GM21737 (cell line): ENCODE results near the gene FAM120B.
"Not testable (repeated sequence)": the region's sequence is repeated elsewhere in the genome, so short reads cannot be mapped to it uniquely, and the experiment has no call there.

ENCODE experiments used
- ATAC-seq: cut with Tn5 transposase; IDR thresholded peaks from one replicate; pipeline ENCODE4 v1.9.1; 2021; ENCODE audit warnings: mild to moderate bottlenecking, moderate library complexity; ENCODE audit not compliant: unreplicated experiment

The FAM120B gene

GRCh38 chr6:170306324-170307079 is at the start of gene FAM120B:
FAM120B (plus strand) TSS chr6:170306758; CDS start chr6:170317391, 10,633 bp downstream.
- peak; percentile 96 for ATAC-seq

GRCh38 chr6:170257376-170257775 is 49.2 kb upstream of the FAM120B start:
- no peak for ATAC-seq

GRCh38 chr6:170258407-170258806 is 48.2 kb upstream of the FAM120B start:
- ATAC-seq, result no peak

- ATAC-seq, result no peak
Measured at GRCh38 chr6:170259278-170259677, 47.3 kb upstream of the FAM120B start.

- no peak for ATAC-seq
Measured at GRCh38 chr6:170260686-170261085, 45.9 kb upstream of the FAM120B start.

DNA sequence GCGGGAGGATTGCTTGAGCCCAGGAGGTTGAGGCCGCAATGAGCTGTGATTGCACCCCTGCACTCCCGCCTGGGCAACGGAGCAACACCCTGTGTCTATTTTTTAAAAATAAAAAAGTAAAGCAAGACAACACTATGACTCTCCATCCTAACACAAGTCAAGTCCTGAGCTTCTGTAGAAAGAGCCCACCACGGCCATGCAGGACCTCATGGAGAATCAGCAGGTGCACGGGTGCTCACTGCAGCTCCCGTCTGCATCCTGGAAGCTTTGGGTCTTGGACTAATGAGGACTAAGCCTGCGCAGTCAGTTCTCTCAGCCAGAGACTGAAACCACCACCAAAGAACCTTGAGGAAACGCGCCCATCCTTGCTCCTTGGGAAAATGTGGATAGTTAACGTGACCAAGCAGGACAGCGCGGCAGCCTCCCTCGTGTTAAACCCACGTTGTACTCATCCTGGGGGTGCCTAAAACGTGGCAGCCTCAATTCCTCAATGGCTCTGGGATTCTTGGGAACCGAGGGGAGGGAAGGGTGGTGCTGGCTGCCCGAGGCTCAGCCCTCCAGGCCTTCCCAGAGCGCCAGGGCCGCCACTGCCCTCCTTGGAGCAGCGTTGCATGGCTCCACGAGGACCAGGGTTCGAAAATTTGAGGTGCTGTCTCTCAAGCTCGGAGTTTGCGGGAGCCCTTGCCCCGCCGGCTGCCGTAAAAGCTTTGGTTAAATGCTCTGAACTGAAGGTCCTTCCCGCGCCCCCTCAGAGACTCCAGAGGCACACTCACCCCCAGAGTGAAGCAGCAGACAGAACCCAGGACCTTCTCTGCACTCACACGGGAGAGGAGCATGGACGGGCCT is 44.7 kb upstream of the FAM120B start:
- ATAC-seq, result no peak

DNA sequence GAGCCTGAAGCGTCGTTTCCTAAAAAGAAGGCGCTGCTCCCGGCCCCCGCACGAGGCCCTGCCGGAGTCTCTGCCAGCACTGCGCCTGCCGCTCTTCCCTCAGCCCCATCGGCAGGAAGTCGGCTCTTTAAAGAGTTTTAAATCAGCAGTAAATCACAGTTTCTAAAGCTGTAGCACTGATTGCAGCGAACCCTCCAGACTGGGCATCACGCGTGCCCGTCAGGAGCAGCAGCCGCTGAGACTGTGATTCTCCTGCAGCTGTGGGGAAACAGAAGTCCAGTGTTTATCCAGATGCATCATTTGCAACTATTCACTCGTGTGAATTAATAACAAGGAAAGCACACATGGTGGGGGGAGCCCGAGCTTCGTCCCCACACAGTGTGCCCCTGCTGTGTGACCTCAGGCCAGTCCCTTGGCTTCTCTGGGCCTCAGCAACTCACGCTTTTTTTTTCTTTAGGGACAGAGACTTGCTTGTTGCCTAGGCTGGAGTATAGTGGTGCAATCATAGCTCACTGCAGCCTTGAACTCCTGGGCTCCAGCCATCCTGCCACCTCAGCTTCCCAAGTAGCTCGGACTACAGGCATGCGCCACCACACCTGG is 44.0 kb upstream of the FAM120B start:
- ATAC-seq, result no peak

- no peak for ATAC-seq
Measured at GRCh38 chr6:170263410-170263809, 43.1 kb upstream of the FAM120B start.

DNA sequence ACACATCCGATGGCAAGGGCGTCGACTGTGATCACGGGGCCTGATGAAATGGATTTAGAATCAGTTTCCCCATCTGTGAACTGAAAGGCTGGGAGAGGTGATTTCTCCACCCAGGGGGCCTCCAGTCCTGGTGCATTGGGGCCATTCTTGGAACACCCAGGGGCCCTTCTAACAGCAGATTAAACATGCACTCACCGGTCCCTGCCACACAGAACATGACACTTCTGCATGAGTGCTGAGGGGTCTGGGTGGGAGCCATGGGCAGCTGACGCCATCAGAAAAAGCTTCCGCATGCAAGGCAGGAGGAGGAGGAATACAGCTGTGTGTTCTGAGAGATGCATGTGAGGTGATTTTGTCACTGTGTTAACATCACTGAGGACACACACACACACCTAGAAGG is 42.5 kb upstream of the FAM120B start:
- no peak for ATAC-seq

DNA sequence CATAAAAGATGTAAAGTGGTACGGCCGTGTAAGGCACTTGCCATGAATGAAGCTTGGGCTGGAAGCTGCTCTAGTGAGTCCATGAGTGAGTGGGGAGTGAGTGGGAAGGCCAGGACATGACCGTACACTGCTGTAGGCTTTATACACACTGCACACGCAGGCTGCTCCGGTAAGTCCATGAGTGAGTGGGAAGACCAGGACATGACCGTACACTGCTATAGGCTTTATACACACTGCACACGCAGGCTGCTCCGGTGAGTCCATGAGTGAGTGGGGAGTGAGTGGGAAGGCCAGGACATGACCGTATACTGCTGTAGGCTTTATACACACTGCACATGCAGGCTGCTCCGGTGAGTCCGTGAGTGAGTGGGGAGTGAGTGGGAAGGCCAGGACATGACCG is 41.9 kb upstream of the FAM120B start:
- ATAC-seq, result not testable (repeated sequence)

GRCh38 chr6:170265655-170266054 is 40.9 kb upstream of the FAM120B start:
- no peak for ATAC-seq

DNA sequence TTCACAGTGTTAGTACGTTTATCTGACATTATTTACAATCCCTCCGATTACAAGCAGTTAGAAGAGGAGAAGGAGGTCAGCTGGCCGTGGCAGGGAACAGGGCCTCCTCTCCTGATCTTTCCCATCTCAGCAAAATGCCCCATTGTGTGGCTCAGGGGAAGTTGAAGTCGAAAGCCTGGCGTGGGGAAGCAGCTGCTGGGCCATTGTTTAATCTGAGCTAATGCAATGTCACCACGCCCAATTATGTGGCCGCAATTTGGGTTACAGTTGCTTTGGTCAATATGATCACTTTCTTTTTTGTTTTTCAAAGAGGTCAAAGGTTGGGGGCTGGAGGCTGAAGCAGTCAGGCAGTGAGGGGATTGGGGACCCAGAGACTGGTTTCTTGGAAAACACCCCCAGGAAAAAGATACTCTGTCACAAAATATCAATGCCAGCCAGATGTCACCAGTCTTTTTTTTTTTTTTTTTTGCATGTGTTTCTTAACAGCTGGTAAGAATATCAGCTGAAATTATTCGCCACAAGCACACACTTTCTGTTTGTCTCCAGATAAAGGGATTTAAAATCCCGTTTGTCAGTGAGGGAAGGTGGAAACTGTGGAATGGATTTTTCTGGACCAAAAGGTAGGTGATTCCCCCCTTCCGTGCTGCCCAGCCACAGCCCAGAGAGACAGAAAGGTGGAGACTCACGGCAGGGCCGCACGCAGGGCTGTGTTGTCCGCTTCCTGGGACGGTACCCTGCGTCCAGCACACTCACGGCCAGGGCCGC is 40.3 kb upstream of the FAM120B start:
- no peak for ATAC-seq

- ATAC-seq, result no peak
Measured at GRCh38 chr6:170267688-170268087, 38.9 kb upstream of the FAM120B start.

DNA sequence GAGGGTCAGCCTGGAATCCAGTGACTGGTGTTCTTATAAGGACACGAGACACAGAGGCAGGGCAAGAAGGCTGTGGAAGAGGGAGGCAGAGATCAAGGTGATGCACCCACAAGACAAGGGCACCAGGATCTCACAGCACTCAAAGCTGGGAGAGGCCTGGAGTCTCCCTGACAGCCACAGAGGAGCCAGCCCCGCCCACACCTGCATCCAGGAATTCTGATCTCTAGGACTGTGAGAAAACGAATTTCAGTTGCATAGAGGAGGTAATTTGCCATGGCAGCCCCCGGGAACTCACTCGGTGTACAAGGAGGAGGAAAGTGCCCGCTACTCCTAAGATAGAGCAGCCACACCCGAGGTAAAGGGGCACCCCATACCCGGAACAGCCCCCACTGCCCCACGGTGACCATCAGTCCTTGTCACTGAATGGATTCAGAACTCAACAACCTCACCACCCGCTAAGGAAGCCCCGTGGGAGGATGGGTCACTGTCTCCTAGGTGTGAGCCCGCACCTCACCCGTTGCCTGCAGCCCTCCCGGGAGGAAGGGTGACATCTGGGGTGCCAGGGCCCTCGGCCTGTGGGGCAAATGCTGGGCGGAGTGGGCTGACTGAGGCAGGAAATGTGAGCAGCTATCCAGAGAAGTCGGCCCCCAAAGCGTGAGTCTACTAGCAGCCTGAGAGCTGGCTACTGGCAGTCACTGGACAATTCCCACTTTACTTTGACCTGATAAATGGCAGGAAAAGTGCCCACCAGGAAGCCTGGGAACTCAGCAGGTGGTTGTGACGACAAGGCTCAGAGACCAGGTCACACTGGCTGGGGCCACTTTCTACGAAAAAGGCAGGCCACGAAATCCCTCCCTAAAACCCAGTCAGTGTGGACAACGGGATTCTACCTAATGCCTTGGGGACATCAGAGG is 38.1 kb upstream of the FAM120B start:
- no peak for ATAC-seq

- no peak for ATAC-seq
Measured at GRCh38 chr6:170269151-170269845, 37.3 kb upstream of the FAM120B start.

DNA sequence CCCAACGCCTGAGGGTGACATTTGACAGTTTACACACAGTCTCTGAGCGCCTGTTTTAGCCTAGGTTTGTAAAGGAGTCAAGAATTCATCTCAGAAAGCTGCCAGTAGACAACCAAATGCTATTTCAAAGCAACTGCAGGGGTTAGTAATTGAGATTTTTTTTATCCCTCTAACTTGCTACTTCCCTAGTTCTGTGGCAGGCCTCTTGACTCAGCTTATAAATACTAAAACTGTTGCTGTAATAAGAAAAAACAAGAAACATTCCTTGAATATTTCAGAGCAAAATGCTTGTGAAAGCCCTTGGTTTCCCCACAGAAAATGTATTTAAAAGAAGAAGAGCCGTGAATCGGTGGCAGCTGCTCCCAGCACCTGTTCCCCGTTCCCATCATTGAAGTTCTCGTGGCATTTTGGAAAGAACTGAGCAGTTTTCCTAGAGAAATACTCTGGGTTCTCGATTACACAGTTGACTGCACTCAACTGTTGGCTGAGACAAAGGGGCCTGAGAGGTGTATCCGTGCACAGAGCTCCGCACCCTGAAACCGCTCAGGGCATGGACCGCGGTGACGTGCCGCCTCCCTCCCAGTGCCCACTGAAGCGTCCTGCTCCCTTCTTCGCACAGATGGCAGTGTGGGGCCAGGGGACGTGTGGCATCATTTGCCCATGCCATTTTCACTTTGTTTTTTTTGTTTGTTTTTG is 36.6 kb upstream of the FAM120B start:
- no peak for ATAC-seq

DNA sequence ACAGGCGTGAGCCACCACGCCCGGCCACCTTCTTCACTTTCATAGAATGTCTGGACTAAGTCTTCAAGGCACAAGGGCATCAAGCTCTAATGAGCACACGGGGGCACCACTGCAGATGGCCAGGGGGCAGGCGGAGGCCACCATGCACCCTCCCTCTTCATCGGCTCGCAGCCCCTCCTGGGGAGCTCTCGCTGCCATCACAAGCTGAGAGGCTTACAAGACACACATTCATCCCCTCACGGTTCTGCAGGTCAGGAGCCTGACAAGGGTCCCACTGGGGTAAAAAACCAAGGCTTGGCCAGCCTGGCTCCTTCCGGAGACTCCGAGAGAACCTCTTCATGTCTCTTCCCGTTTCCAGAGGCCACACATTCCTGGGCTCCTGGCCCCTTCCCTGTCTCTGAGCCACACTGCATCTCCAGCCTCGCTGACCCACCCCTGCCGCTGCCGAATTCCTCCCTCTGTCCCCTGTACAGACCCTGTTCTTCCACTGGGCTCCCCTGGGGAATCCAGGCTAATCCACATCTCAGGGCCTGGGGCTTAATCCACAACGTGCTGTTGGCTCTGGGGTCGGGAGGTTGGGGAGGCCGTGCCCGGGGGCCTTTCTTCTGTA is 35.5 kb upstream of the FAM120B start:
- no peak for ATAC-seq

- ATAC-seq, result peak; percentile 93
Measured at GRCh38 chr6:170271771-170272314, 34.7 kb upstream of the FAM120B start.
